HG02798 (cell line): ENCODE data around the gene NAP1L1.

Source experiments
- ATAC-seq: cut with Tn5 transposase; IDR thresholded peaks from one replicate; pipeline ENCODE4 v1.9.1; 2021; ENCODE audit warnings: mild to moderate bottlenecking; ENCODE audit not compliant: unreplicated experiment, poor library complexity

The NAP1L1 gene

GRCh38 chr12:76083904-76084862 is at the start of gene NAP1L1:
TSS of gene NAP1L1 (minus strand) at chr12:76084685. CDS start at chr12:76074219, 10,466 bp downstream.
- ATAC-seq = peak; percentile 94

GRCh38 chr12:76127588-76127987 is 43.1 kb upstream of the NAP1L1 start:
- no peak for ATAC-seq

GRCh38 chr12:76124456-76124855 is 40.0 kb upstream of the NAP1L1 start:
- no peak for ATAC-seq

- no peak for ATAC-seq
Measured at GRCh38 chr12:76123259-76124212, 39.1 kb upstream of the NAP1L1 start.

- no peak for ATAC-seq
Measured at GRCh38 chr12:76119887-76120286, 35.4 kb upstream of the NAP1L1 start.

GRCh38 chr12:76117751-76118150 is 33.3 kb upstream of the NAP1L1 start:
- ATAC-seq = no peak

- no peak for ATAC-seq
Measured at GRCh38 chr12:76117067-76117691, 32.7 kb upstream of the NAP1L1 start.

GRCh38 chr12:76113800-76114757 is 29.6 kb upstream of the NAP1L1 start:
- ATAC-seq = no peak

GRCh38 chr12:76111209-76111749 is 26.8 kb upstream of the NAP1L1 start:
- no peak for ATAC-seq

- ATAC-seq = no peak
Measured at GRCh38 chr12:76109879-76110278, 25.4 kb upstream of the NAP1L1 start.

GRCh38 chr12:76108356-76108755 is 23.9 kb upstream of the NAP1L1 start:
- no peak for ATAC-seq

GRCh38 chr12:76106631-76107030 is 22.1 kb upstream of the NAP1L1 start:
- ATAC-seq = no peak

GRCh38 chr12:76103958-76104357 is 19.5 kb upstream of the NAP1L1 start:
- ATAC-seq = no peak

GRCh38 chr12:76101739-76102385 is 17.4 kb upstream of the NAP1L1 start:
- no peak for ATAC-seq

- ATAC-seq = no peak
Measured at GRCh38 chr12:76096079-76096646, 11.7 kb upstream of the NAP1L1 start.

GRCh38 chr12:76094754-76095153 is 10.3 kb upstream of the NAP1L1 start:
- ATAC-seq = no peak

- ATAC-seq = no peak
Measured at GRCh38 chr12:76091246-76091754, 6.8 kb upstream of the NAP1L1 start.

GRCh38 chr12:76085520-76085868 is 1.0 kb upstream of the NAP1L1 start:
- no peak for ATAC-seq
